ENCODE measurements around the gene ZNF813.

ZNF813 gene

GRCh38 chr19:53520547-53521372 lies 53.2 kb downstream of the ZNF813 start (continued):
- no peak for TF ChIP-seq ZNF549 (tag by site-specific recombination; IDR thresholded peaks at IDR 0.05)
- peak; percentile 34; the same call in 1 of the 2 replicates for TF ChIP-seq ZBTB21 (tag by site-specific recombination; IDR thresholded peaks at IDR 0.05)
- TF ChIP-seq ZNF585B (tag by site-specific recombination; IDR thresholded peaks at IDR 0.05) = no peak
- 0 out of 2 replicates have a peak, but pooled peaks have one; percentile 15 for TF ChIP-seq ZNF704 (tag by site-specific recombination; IDR thresholded peaks at IDR 0.05)
- TF ChIP-seq ZFHX2 (tag by site-specific recombination; conservative IDR thresholded peaks at IDR 0.05) = peak; percentile 56
- no peak for TF ChIP-seq ZFP41 (tag by site-specific recombination; IDR thresholded peaks at IDR 0.05; ENCODE audit: borderline replicate concordance)
- TF ChIP-seq ZNF292 (tag by site-specific recombination; IDR thresholded peaks at IDR 0.05; ENCODE audit: borderline replicate concordance, low read depth) = no peak
- TF ChIP-seq ZNF48 (tag by site-specific recombination; IDR thresholded peaks at IDR 0.05) = no peak
- peak; percentile 84 for TF ChIP-seq ZNF692 (tag by site-specific recombination; IDR thresholded peaks at IDR 0.05)
- no peak for TF ChIP-seq ZNF544 (tag by site-specific recombination; IDR thresholded peaks at IDR 0.05)
- no peak; the same call in 1 of the 2 replicates for TF ChIP-seq MZF1 (tag by site-specific recombination; IDR thresholded peaks at IDR 0.05; ENCODE audit: borderline replicate concordance)
- TF ChIP-seq ZNF626 (tag by site-specific recombination; IDR thresholded peaks at IDR 0.05) = no peak
- TF ChIP-seq ZFP69B (tag by site-specific recombination; IDR thresholded peaks at IDR 0.05) = peak; percentile 71
- no peak for TF ChIP-seq PRDM2 (tag by site-specific recombination; IDR thresholded peaks at IDR 0.05; ENCODE audit: borderline replicate concordance)
- no peak for TF ChIP-seq ZNF521 (tag by site-specific recombination; IDR thresholded peaks at IDR 0.05)
- TF ChIP-seq PATZ1 (tag by site-specific recombination; IDR thresholded peaks at IDR 0.05) = no peak; the same call in 1 of the 2 replicates
- no peak for TF ChIP-seq ZNF146 (tag by site-specific recombination; IDR thresholded peaks at IDR 0.05)
- peak; percentile 34; the same call in 1 of the 2 replicates for TF ChIP-seq ZNF501 (tag by site-specific recombination; IDR thresholded peaks at IDR 0.05)
- TF ChIP-seq ZNF354C (tag by site-specific recombination; IDR thresholded peaks at IDR 0.05; ENCODE audit: borderline replicate concordance, low read depth) = no peak
- TF ChIP-seq SP2 (tag by site-specific recombination; IDR thresholded peaks at IDR 0.05) = peak; percentile 41
- TF ChIP-seq ZNF449 (tag by site-specific recombination; IDR thresholded peaks at IDR 0.05) = no peak; the same call in 1 of the 2 replicates
- TF ChIP-seq ATF2 (tag by site-specific recombination; IDR thresholded peaks at IDR 0.05; ENCODE audit: low read depth) = no peak
- TF ChIP-seq ZNF707 (tag by site-specific recombination; IDR thresholded peaks at IDR 0.05) = no peak
- TF ChIP-seq GFI1B (tag by site-specific recombination; IDR thresholded peaks at IDR 0.05) = no peak
- TF ChIP-seq ZNF530 (tag by site-specific recombination; IDR thresholded peaks at IDR 0.05; ENCODE audit: low read depth) = no peak

Measured in HEK293 (cell line).